HG03039 (cell line): ENCODE results near the gene EIF4EBP2.

Experiments used
- ATAC-seq: cut with Tn5 transposase; IDR thresholded peaks from one replicate; pipeline ENCODE4 v1.9.1; 2021; ENCODE audit warnings: mild to moderate bottlenecking, moderate library complexity; ENCODE audit not compliant: unreplicated experiment

The EIF4EBP2 gene

GRCh38 chr10:70459774-70460490 is 56.0 kb downstream of the EIF4EBP2 start:
- no peak for ATAC-seq

- ATAC-seq, result no peak
Measured at GRCh38 chr10:70461397-70462348, 57.7 kb downstream of the EIF4EBP2 start.

GRCh38 chr10:70462349-70462984 is 58.5 kb downstream of the EIF4EBP2 start:
- no peak for ATAC-seq

- ATAC-seq, result no peak
Measured at GRCh38 chr10:70465278-70465677, 61.3 kb downstream of the EIF4EBP2 start.

GRCh38 chr10:70465832-70466231 is 61.9 kb downstream of the EIF4EBP2 start:
- no peak for ATAC-seq

- ATAC-seq, result no peak
Measured at GRCh38 chr10:70466951-70467350, 63.0 kb downstream of the EIF4EBP2 start.

- no peak for ATAC-seq
Measured at GRCh38 chr10:70472799-70473454, 69.0 kb downstream of the EIF4EBP2 start.

GRCh38 chr10:70474780-70475179 is 70.8 kb downstream of the EIF4EBP2 start:
- no peak for ATAC-seq

- no peak for ATAC-seq
Measured at GRCh38 chr10:70475661-70476060, 71.7 kb downstream of the EIF4EBP2 start.

- ATAC-seq, result no peak
Measured at GRCh38 chr10:70476249-70477035, 72.5 kb downstream of the EIF4EBP2 start.

- no peak for ATAC-seq
Measured at GRCh38 chr10:70477661-70478162, 73.8 kb downstream of the EIF4EBP2 start.
